Measurements from ENCODE around the gene MROH7.

DNA sequence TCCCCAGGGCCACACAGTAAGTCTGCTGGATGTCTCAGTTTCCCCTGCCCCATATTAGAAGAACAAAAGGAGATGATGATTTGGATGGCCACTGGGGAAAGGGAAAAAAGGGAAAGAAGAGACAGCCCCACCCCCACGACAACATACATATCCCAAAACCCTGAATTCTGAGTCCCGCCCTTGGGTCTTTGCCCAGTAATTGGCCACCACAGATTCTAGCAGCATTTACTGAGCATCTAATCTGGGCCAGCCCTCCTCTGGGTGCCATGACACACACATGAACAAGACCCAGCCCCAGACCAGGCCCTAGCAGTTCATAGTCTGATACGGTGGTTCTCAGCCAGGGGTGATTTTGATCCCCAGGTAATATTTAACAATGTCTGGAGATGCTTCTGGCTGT, 68.8 kb downstream of the MROH7 start:
- TF ChIP-seq, protein P1, sequence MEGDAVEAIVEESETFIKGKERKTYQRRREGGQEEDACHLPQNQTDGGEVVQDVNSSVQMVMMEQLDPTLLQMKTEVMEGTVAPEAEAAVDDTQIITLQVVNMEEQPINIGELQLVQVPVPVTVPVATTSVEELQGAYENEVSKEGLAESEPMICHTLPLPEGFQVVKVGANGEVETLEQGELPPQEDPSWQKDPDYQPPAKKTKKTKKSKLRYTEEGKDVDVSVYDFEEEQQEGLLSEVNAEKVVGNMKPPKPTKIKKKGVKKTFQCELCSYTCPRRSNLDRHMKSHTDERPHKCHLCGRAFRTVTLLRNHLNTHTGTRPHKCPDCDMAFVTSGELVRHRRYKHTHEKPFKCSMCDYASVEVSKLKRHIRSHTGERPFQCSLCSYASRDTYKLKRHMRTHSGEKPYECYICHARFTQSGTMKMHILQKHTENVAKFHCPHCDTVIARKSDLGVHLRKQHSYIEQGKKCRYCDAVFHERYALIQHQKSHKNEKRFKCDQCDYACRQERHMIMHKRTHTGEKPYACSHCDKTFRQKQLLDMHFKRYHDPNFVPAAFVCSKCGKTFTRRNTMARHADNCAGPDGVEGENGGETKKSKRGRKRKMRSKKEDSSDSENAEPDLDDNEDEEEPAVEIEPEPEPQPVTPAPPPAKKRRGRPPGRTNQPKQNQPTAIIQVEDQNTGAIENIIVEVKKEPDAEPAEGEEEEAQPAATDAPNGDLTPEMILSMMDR (IDR thresholded peaks at IDR 0.05) = no peak
- TF ChIP-seq POLR2A (IDR thresholded peaks at IDR 0.05) = no peak
